ENCODE measurements around the gene TNFSF15. TPM values are rescaled to one million over a fixed set of nuclear protein-coding genes. Genes with fewer than 3 reads are reported as not detected.

The TNFSF15 gene
- total RNA-seq, 5 donors from 2014 or later (not counting 1 experiment from before 2014, with no cell fraction given), result 0.07 TPM; not detected in 4

- H3K4me3 ChIP-seq (ENCODE audit: control insufficient read depth in 1 of 2, extremely low read depth in 1 of 2, low read length in 1 of 2), result no peak overlapping the region
- ATAC-seq (replicated peaks in 1 of 4), result no peak
- H3K36me3 Mint-ChIP-seq, result peaks cover 4% of the 10 kb centered on the region
- H3K9me3 ChIP-seq, result no peaks in the 10 kb centered on the region
- no peak overlapping the region for H3K27ac Mint-ChIP-seq
- H3K36me3 ChIP-seq (ENCODE audit: control insufficient read depth in 2 of 2, extremely low read depth in 1 of 2, insufficient read depth in 1 of 2, low read length in 1 of 2), result no peaks in the 10 kb centered on the region
- no peak overlapping the region for H3K27ac ChIP-seq (ENCODE audit: low read length)
- CTCF ChIA-PET, result no interaction called here
- peaks cover 0 to 14% of the 10 kb centered on the region in 2 experiments for H3K27me3 ChIP-seq (replicated peaks in 1 of 2; ENCODE audit: control insufficient read depth in 2 of 2, extremely low read depth in 1 of 2, insufficient read depth in 2 of 2, low read length in 1 of 2)
- POLR2A ChIA-PET, result no interaction called here
- peaks cover 0 to 8% (median 5%) of the 10 kb centered on the region in 3 donors for H3K4me1 Mint-ChIP-seq
- peaks cover 0 to 6% of the 10 kb centered on the region in 2 donors for H3K27me3 Mint-ChIP-seq
- no peak overlapping the region for H3K4me3 Mint-ChIP-seq
- H3K4me1 ChIP-seq (ENCODE audit: control insufficient read depth in 1 of 2, extremely low read depth in 1 of 2, insufficient read depth in 2 of 2, low read length in 2 of 2), result no peaks in the 10 kb centered on the region
- no peak for DNase-seq
- H3K9me3 Mint-ChIP-seq, result no peaks in the 10 kb centered on the region
Observed at GRCh38 chr9:114837923-114838322, 32.1 kb upstream of the TNFSF15 start.

- Mint-ChIP-seq H3K4me3 (no peak overlapping the region), H3K27me3 (peaks cover 0 to 6% of the 10 kb centered on the region in 2 donors), H3K27ac (no peak overlapping the region), H3K36me3 (peaks cover 4% of the 10 kb centered on the region), H3K4me1 (peaks cover 0 to 8% (median 5%) of the 10 kb centered on the region in 3 donors), H3K9me3 (no peaks in the 10 kb centered on the region)
- Histone ChIP-seq H3K27ac (ENCODE audit: low read length) (no peak overlapping the region), H3K27me3 (replicated peaks in 1 of 2; ENCODE audit: control insufficient read depth in 2 of 2, extremely low read depth in 1 of 2, insufficient read depth in 2 of 2, low read length in 1 of 2) (peaks cover 0 to 14% of the 10 kb centered on the region in 2 experiments), H3K36me3 (ENCODE audit: control insufficient read depth in 2 of 2, extremely low read depth in 1 of 2, insufficient read depth in 1 of 2, low read length in 1 of 2) (no peaks in the 10 kb centered on the region), H3K4me3 (ENCODE audit: control insufficient read depth in 1 of 2, extremely low read depth in 1 of 2, low read length in 1 of 2) (no peak overlapping the region), H3K9me3 (no peaks in the 10 kb centered on the region), H3K4me1 (ENCODE audit: control insufficient read depth in 1 of 2, extremely low read depth in 1 of 2, insufficient read depth in 2 of 2, low read length in 2 of 2) (no peaks in the 10 kb centered on the region)
- 45% methylated on average over 2 of the region's 3 CpGs for WGBS (ENCODE audit: insufficient coverage)
- ChIA-PET POLR2A (no interaction called here), CTCF (no interaction called here)
- DNase-seq (no peak), ATAC-seq (replicated peaks in 1 of 4) (no peak)
Observed at GRCh38 chr9:114836769-114837168, 30.9 kb upstream of the TNFSF15 start.

GRCh38 chr9:114834386-114834785 is 28.5 kb upstream of the TNFSF15 start:
- Histone ChIP-seq H3K27me3 (replicated peaks in 1 of 2; ENCODE audit: control insufficient read depth in 2 of 2, extremely low read depth in 1 of 2, insufficient read depth in 2 of 2, low read length in 1 of 2) (peaks cover 0 to 11% of the 10 kb centered on the region in 2 experiments), H3K36me3 (ENCODE audit: control insufficient read depth in 2 of 2, extremely low read depth in 1 of 2, insufficient read depth in 1 of 2, low read length in 1 of 2) (no peaks in the 10 kb centered on the region), H3K27ac (ENCODE audit: low read length) (no peak overlapping the region), H3K4me3 (ENCODE audit: control insufficient read depth in 1 of 2, extremely low read depth in 1 of 2, low read length in 1 of 2) (no peak overlapping the region), H3K9me3 (no peaks in the 10 kb centered on the region), H3K4me1 (ENCODE audit: control insufficient read depth in 1 of 2, extremely low read depth in 1 of 2, insufficient read depth in 2 of 2, low read length in 2 of 2) (no peaks in the 10 kb centered on the region)
- DNase-seq, result no peak
- no peak overlapping the region for H3K4me3 Mint-ChIP-seq
- H3K4me1 Mint-ChIP-seq, result peaks cover 0 to 8% (median 5%) of the 10 kb centered on the region in 3 donors
- no peak for ATAC-seq (replicated peaks in 1 of 4)
- peaks cover 0 to 4% of the 10 kb centered on the region in 2 donors for H3K27me3 Mint-ChIP-seq
- ChIA-PET CTCF (no interaction called here), POLR2A (no interaction called here)
- no peak overlapping the region for H3K27ac Mint-ChIP-seq
- no peaks in the 10 kb centered on the region for H3K9me3 Mint-ChIP-seq
- peaks cover 4% of the 10 kb centered on the region for H3K36me3 Mint-ChIP-seq

DNA sequence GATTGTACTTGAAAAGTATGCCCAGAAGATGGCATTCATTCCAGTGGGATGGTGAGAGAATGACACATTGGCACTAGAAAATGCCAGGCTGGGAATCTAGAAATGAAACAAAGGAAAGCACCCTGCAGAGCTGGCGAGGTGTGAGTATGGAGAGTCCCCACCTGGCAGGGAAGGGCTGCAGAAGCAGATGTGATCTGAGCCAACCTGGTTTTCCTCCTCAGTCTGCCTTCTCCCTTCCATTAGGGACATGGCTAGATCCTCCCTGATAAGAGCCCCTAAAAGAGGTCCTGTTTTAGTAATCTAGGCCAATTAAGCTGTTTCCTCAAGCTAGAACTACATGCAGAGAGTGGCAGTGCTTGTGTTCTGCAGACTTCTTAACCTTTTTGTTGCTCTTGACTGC is 24.7 kb upstream of the TNFSF15 start:
- Mint-ChIP-seq H3K9me3 (no peaks in the 10 kb centered on the region), H3K27me3 (no peaks in the 10 kb centered on the region), H3K36me3 (no peaks in the 10 kb centered on the region), H3K27ac (no peak overlapping the region), H3K4me3 (no peak overlapping the region), H3K4me1 (peaks cover 0 to 6% (median 5%) of the 10 kb centered on the region in 3 donors)
- ATAC-seq (replicated peaks in 1 of 4) (no peak), DNase-seq (no peak)
- H3K4me3 ChIP-seq (ENCODE audit: control insufficient read depth in 1 of 2, extremely low read depth in 1 of 2, low read length in 1 of 2), result no peak overlapping the region
- CTCF ChIA-PET, result no interaction called here
- H3K36me3 ChIP-seq (ENCODE audit: control insufficient read depth in 2 of 2, extremely low read depth in 1 of 2, insufficient read depth in 1 of 2, low read length in 1 of 2), result no peaks in the 10 kb centered on the region
- no CpG with 5 or more reads among the region's 1 CpG for WGBS (ENCODE audit: insufficient coverage)
- H3K9me3 ChIP-seq, result no peaks in the 10 kb centered on the region
- H3K27ac ChIP-seq (ENCODE audit: low read length), result no peak overlapping the region
- H3K4me1 ChIP-seq (ENCODE audit: control insufficient read depth in 1 of 2, extremely low read depth in 1 of 2, insufficient read depth in 2 of 2, low read length in 2 of 2), result no peaks in the 10 kb centered on the region
- POLR2A ChIA-PET, result no interaction called here
- peaks cover 0 to under 1% of the 10 kb centered on the region in 2 experiments for H3K27me3 ChIP-seq (replicated peaks in 1 of 2; ENCODE audit: control insufficient read depth in 2 of 2, extremely low read depth in 1 of 2, insufficient read depth in 2 of 2, low read length in 1 of 2)

DNA sequence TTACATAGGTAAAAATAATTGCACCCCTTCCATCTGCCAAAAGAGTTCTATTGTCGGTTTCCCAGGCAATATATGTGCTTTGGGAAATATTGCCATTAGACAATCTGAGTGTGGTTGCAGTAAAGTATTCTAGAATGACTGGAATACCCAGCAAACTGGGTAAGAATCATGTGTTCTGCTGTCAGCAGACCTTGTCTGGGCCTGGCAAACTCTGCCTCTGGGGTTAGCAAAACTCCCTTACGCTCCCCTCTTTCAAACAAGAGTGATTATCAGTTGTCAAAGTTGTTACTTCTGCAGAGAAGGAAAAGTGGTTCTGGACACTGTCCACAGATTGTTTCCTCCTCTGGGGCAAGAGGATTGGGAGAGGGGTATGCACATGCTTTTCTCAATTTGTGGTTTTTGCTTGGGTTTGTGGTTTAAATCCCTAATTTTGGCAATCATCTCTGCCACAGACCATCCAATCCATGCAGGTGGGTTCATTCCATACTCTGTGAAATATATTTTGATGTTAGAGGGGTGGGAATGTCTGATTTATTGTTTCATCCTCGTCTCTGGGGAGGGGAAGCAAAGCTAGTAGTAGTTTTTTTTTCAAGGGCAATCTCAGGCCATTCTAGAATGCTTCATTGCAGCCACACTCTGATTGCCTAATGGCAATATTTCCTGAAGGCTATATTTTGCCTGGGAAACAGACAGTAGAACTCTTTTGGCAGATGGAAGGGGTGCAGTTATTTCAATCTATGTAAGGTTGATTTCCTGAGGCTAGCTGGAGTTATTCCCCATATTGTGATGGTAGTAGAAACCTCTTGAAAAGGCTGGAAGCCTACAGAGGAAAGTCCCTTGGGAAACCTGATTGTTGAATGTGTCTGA is 24.0 kb upstream of the TNFSF15 start:
- Mint-ChIP-seq H3K27ac (no peak overlapping the region), H3K4me3 (no peak overlapping the region), H3K27me3 (no peaks in the 10 kb centered on the region), H3K9me3 (no peaks in the 10 kb centered on the region), H3K4me1 (peaks cover 0 to 6% (median 5%) of the 10 kb centered on the region in 3 donors), H3K36me3 (no peaks in the 10 kb centered on the region)
- Histone ChIP-seq H3K36me3 (ENCODE audit: control insufficient read depth in 2 of 2, extremely low read depth in 1 of 2, insufficient read depth in 1 of 2, low read length in 1 of 2) (no peaks in the 10 kb centered on the region), H3K27me3 (replicated peaks in 1 of 2; ENCODE audit: control insufficient read depth in 2 of 2, extremely low read depth in 1 of 2, insufficient read depth in 2 of 2, low read length in 1 of 2) (no peaks in the 10 kb centered on the region), H3K27ac (ENCODE audit: low read length) (no peak overlapping the region), H3K4me1 (ENCODE audit: control insufficient read depth in 1 of 2, extremely low read depth in 1 of 2, insufficient read depth in 2 of 2, low read length in 2 of 2) (no peaks in the 10 kb centered on the region), H3K4me3 (ENCODE audit: control insufficient read depth in 1 of 2, extremely low read depth in 1 of 2, low read length in 1 of 2) (no peak overlapping the region), H3K9me3 (no peaks in the 10 kb centered on the region)
- WGBS (ENCODE audit: insufficient coverage), result no CpG with 5 or more reads among the region's 3 CpGs
- DNase-seq (no peak), ATAC-seq (replicated peaks in 1 of 4) (no peak)
- ChIA-PET POLR2A (no interaction called here), CTCF (no interaction called here)

DNA sequence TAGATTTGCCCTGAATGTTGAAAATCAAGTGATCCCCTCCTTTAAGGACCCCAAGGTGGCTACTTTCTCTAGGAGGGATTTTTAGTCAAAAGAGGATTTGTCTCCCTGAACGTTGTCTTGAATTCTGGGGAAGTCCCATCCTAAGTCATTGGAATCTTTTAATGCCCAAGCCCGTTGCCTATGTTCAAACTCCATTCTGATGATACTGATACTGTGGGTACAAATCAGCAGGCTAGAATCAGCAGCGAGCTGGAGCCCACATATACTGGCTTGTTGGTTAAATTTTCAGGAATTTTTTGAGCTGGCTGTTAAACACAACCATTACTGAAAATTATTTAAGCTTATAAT is 22.4 kb upstream of the TNFSF15 start:
- no peak for ATAC-seq (replicated peaks in 1 of 4)
- no peaks in the 10 kb centered on the region for H3K36me3 ChIP-seq (ENCODE audit: control insufficient read depth in 2 of 2, extremely low read depth in 1 of 2, insufficient read depth in 1 of 2, low read length in 1 of 2)
- Mint-ChIP-seq H3K36me3 (no peaks in the 10 kb centered on the region), H3K27me3 (no peaks in the 10 kb centered on the region), H3K4me1 (peaks cover 0 to 2% (median 2%) of the 10 kb centered on the region in 3 donors), H3K4me3 (no peak overlapping the region), H3K9me3 (no peaks in the 10 kb centered on the region), H3K27ac (no peak overlapping the region)
- H3K9me3 ChIP-seq, result no peaks in the 10 kb centered on the region
- CTCF ChIA-PET, result no interaction called here
- DNase-seq, result no peak
- 20% methylated on average over 1 of the region's 3 CpGs for WGBS (ENCODE audit: insufficient coverage)
- H3K27ac ChIP-seq (ENCODE audit: low read length), result no peak overlapping the region
- no peak overlapping the region for H3K4me3 ChIP-seq (ENCODE audit: control insufficient read depth in 1 of 2, extremely low read depth in 1 of 2, low read length in 1 of 2)
- no peaks in the 10 kb centered on the region for H3K27me3 ChIP-seq (replicated peaks in 1 of 2; ENCODE audit: control insufficient read depth in 2 of 2, extremely low read depth in 1 of 2, insufficient read depth in 2 of 2, low read length in 1 of 2)
- POLR2A ChIA-PET, result no interaction called here
- H3K4me1 ChIP-seq (ENCODE audit: control insufficient read depth in 1 of 2, extremely low read depth in 1 of 2, insufficient read depth in 2 of 2, low read length in 2 of 2), result no peaks in the 10 kb centered on the region
